H9 (cell line): ENCODE data around the gene CCS. TPM values are rescaled to one million over a fixed set of nuclear protein-coding genes. Genes with fewer than 3 reads are reported as not detected.

Source experiments
- DNase-seq: peaks from one replicate; pipeline ENCODE4 v3.0.0-alpha.2; 2017
- H2AFZ ChIP-seq: one replicate; pipeline ENCODE4 v1.6.1; 2013; ENCODE audit warnings: mild to moderate bottlenecking, low read length, control low read depth, moderate library complexity
- H2AK5ac ChIP-seq: 2 replicates; pipeline ENCODE4 v1.6.1; 2013; ENCODE audit warnings: low read length, control low read depth, mixed read lengths; ENCODE audit not compliant: insufficient read length
- H2BK120ac ChIP-seq: one replicate; pipeline ENCODE4 v1.6.1; 2013; ENCODE audit warnings: low read depth, mild to moderate bottlenecking, low read length, control low read depth, inconsistent platforms; ENCODE audit not compliant: poor library complexity, severe bottlenecking
- H2BK12ac ChIP-seq: 2 replicates; pipeline ENCODE4 v1.6.1; 2013; ENCODE audit warnings: low read length, control low read depth, mixed read lengths, low read depth; ENCODE audit not compliant: insufficient read length
- H2BK15ac ChIP-seq: 2 replicates; pipeline ENCODE4 v1.6.1; 2013; ENCODE audit warnings: low read depth, low read length, control low read depth
- H2BK20ac ChIP-seq: one replicate; pipeline ENCODE4 v1.6.1; 2013; ENCODE audit warnings: low read depth, mild to moderate bottlenecking, low read length, control low read depth, inconsistent platforms; ENCODE audit not compliant: poor library complexity, severe bottlenecking
- H2BK5ac ChIP-seq: 2 replicates; pipeline ENCODE4 v1.6.1; 2013; ENCODE audit warnings: low read length, control low read depth, mixed read lengths; ENCODE audit not compliant: insufficient read length
- H3K14ac ChIP-seq: 2 replicates; pipeline ENCODE4 v1.6.1; 2013; ENCODE audit warnings: low read length, control low read depth; ENCODE audit not compliant: insufficient read depth
- H3K18ac ChIP-seq: 2 replicates; pipeline ENCODE4 v1.6.1; 2013; ENCODE audit warnings: low read depth, mild to moderate bottlenecking, mixed read lengths, low read length, control low read depth; ENCODE audit not compliant: insufficient read length
- H3K23ac ChIP-seq: 2 replicates; pipeline ENCODE4 v1.6.1; 2013; ENCODE audit warnings: low read length, control low read depth, mixed read lengths, low read depth; ENCODE audit not compliant: insufficient read length
- H3K23me2 ChIP-seq: 2 replicates; pipeline ENCODE4 v1.6.1; 2013; ENCODE audit warnings: low read depth, mild to moderate bottlenecking, mixed read lengths, low read length, control low read depth; ENCODE audit not compliant: insufficient read length, poor library complexity, severe bottlenecking
- H3K27ac ChIP-seq: 2 replicates; pipeline ENCODE4 v1.5.1; 2013; ENCODE audit warnings: low read length, control low read depth, mixed read lengths, low read depth; ENCODE audit not compliant: insufficient read length
- H3K27me3 ChIP-seq: 2 replicates; pipeline ENCODE4 v1.6.1; 2013; ENCODE audit warnings: low read length, control low read depth, inconsistent platforms; ENCODE audit not compliant: insufficient read depth
- H3K4ac ChIP-seq: 2 replicates; pipeline ENCODE4 v1.6.1; 2013; ENCODE audit warnings: low read depth, mild to moderate bottlenecking, control low read depth, inconsistent platforms, low read length, moderate library complexity
- H3K4me1 ChIP-seq: 2 replicates; pipeline ENCODE4 v1.6.1; 2013; ENCODE audit warnings: low read length, control low read depth, inconsistent platforms; ENCODE audit not compliant: insufficient read depth
- H3K4me2 ChIP-seq: 2 replicates; pipeline ENCODE4 v1.6.1; 2013; ENCODE audit warnings: low read length, control low read depth, mixed read lengths; ENCODE audit not compliant: insufficient read length, insufficient read depth
- H3K56ac ChIP-seq: 2 replicates; pipeline ENCODE4 v1.6.1; 2013; ENCODE audit warnings: low read depth, mild to moderate bottlenecking, mixed read lengths, low read length, control low read depth; ENCODE audit not compliant: insufficient read length
- H3K79me1 ChIP-seq: 2 replicates; pipeline ENCODE4 v1.6.1; 2013; ENCODE audit warnings: low read depth, mild to moderate bottlenecking, moderate library complexity, low read length, control low read depth, inconsistent platforms; ENCODE audit not compliant: insufficient read depth, poor library complexity, severe bottlenecking
- H3K79me2 ChIP-seq: 2 replicates; pipeline ENCODE4 v1.6.1; 2013; ENCODE audit warnings: low read length, control low read depth, inconsistent platforms; ENCODE audit not compliant: insufficient read depth
- H3K9ac ChIP-seq: 2 replicates; pipeline ENCODE4 v1.6.1; 2013; ENCODE audit warnings: low read length, control low read depth, mixed read lengths; ENCODE audit not compliant: insufficient read length; ENCODE audit errors: extremely low read depth
- H3K9me3 ChIP-seq: one replicate; pipeline ENCODE4 v1.6.1; 2013; ENCODE audit warnings: low read depth, low read length, inconsistent platforms; ENCODE audit not compliant: control insufficient read depth
- H3T11ph ChIP-seq: one replicate; pipeline ENCODE4 v1.6.1; 2013; ENCODE audit warnings: mild to moderate bottlenecking, low read length, control low read depth, inconsistent platforms
- H4K20me1 ChIP-seq: one replicate; pipeline ENCODE4 v1.6.1; 2013; ENCODE audit not compliant: control insufficient read depth, insufficient read length, insufficient read depth
- H4K5ac ChIP-seq: 2 replicates; pipeline ENCODE4 v1.6.1; 2013; ENCODE audit warnings: low read depth, mild to moderate bottlenecking, mixed read lengths, low read length, control low read depth; ENCODE audit not compliant: insufficient read length
- H4K8ac ChIP-seq: replicated peaks from 2 replicates; pipeline ENCODE4 v1.6.1; 2013; ENCODE audit warnings: low read length, control low read depth, mixed read lengths, low read depth; ENCODE audit not compliant: insufficient read length
- H4K91ac ChIP-seq: 2 replicates; pipeline ENCODE4 v1.6.1; 2013; ENCODE audit warnings: low read depth, mild to moderate bottlenecking, moderate library complexity, mixed read lengths, low read length, control low read depth; ENCODE audit not compliant: insufficient read length
- H3K27ac Mint-ChIP-seq, 3 experiments: 2 replicates in 2 of 3; 3 replicates in 1 of 3; pipeline ENCODE4 v1.8.0; 2020 to 2021; ENCODE audit warnings: mixed read lengths in 3 of 3, mild to moderate bottlenecking in 1 of 3, moderate library complexity in 1 of 3
- H3K27me3 Mint-ChIP-seq: 2 replicates; pipeline ENCODE4 v1.8.0; 2021; ENCODE audit warnings: low read depth, mild to moderate bottlenecking, moderate library complexity, mixed read lengths
- H3K36me3 Mint-ChIP-seq, 3 experiments: 2 replicates in 2 of 3; 3 replicates in 1 of 3; pipeline ENCODE4 v1.8.0; 2020 to 2021; ENCODE audit warnings: low read depth in 3 of 3, mixed read lengths in 3 of 3; ENCODE audit not compliant: insufficient read depth in 1 of 3
- H3K4me1 Mint-ChIP-seq, 2 experiments: 2 replicates each; pipeline ENCODE4 v1.8.0; 2020; ENCODE audit warnings: mixed read lengths in 2 of 2
- H3K4me3 Mint-ChIP-seq, 2 experiments: 2 replicates in 1 of 2; 3 replicates in 1 of 2; pipeline ENCODE4 v1.8.0; 2020 to 2021; ENCODE audit warnings: mild to moderate bottlenecking in 2 of 2, mixed read lengths in 2 of 2, moderate library complexity in 1 of 2
- H3K9me3 Mint-ChIP-seq, 2 experiments: 2 replicates in 1 of 2; 3 replicates in 1 of 2; pipeline ENCODE4 v1.8.0; 2020; ENCODE audit warnings: mild to moderate bottlenecking in 2 of 2, mixed read lengths in 2 of 2, moderate library complexity in 1 of 2
- WGBS: extraction: QIAGEN DNeasy Blood & Tissue Kit; methylation state at CpG from one replicate; pipeline ENCODE4 v1.1.7; 2013; ENCODE audit warnings: missing lambda C conversion rate, low lambda C conversion rate, mixed read lengths; ENCODE audit not compliant: insufficient read length; ENCODE audit errors: extremely low coverage; 5-methylcytosine and 5-hydroxymethylcytosine counted together
- total RNA-seq: library from RNA; stranded (reverse); gene quantifications from 2 replicates; pipeline ENCODE4 v1.2.1, GENCODE V29; 2021
- TF ChIP-seq, protein P1 (sequence below): fragments of 200-600 bp; sonication (generic); conservative IDR thresholded peaks from 3 replicates; pipeline ENCODE4 v1.8.0; 2021; ENCODE audit warnings: antibody characterized with exemption, mild to moderate bottlenecking

CCS gene
- total RNA-seq, 1 experiment from 2014 or later = 61.1 TPM

DNA sequence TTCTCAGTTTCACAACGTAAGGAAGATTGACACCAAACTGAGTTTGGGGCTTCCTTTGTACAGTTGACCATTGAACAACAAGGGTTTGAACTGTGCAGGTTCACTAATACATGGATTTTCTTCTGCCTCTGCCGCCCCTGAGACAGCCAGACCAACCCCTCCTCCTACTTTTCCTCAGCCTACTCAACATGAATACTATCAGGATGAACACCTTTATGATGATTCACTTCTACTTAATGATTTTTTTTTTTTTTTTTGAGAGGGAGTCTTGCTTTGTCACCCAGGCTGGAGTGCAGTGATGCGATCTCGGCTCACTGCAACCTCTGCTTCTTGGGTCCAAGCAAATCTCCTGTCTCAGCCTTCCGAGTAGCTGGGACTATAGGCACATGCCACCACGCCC is 60.1 kb downstream of the CCS start:
- Histone ChIP-seq H3K79me2 (no peaks in the 10 kb centered on the region; the same call in 1 of the 2 replicates), H4K91ac (no peak overlapping the region), H3K27ac (no peak overlapping the region), H3K23ac (no peak overlapping the region), H2BK120ac (no peak overlapping the region), H2AK5ac (no peak overlapping the region), H3K4ac (no peak overlapping the region), H4K20me1 (no peaks in the 10 kb centered on the region), H3K4me1 (no peaks in the 10 kb centered on the region), H3K18ac (no peak overlapping the region), H2AFZ (no peak overlapping the region), H3K9me3 (no peaks in the 10 kb centered on the region), H2BK12ac (no peak overlapping the region), H2BK15ac (no peak overlapping the region), H3K79me1 (peaks cover 22% of the 10 kb centered on the region), H3K14ac (no peak overlapping the region), H2BK20ac (no peak overlapping the region), H3K4me2 (no peak overlapping the region), H3K56ac (no peak overlapping the region), H3K23me2 (no peaks in the 10 kb centered on the region), H2BK5ac (no peak overlapping the region), H3T11ph (no peak overlapping the region), H4K8ac (no peak overlapping the region), H3K27me3 (no peaks in the 10 kb centered on the region), H3K9ac (no peak overlapping the region), H4K5ac (no peak overlapping the region)
- DNase-seq = no peak
- H3K36me3 Mint-ChIP-seq = peaks cover 43 to 75% (median 71%) of the 10 kb centered on the region in 3 experiments
- no peaks in the 10 kb centered on the region; the same call in 1 of the 2 replicates for H3K27me3 Mint-ChIP-seq
- no peaks in the 10 kb centered on the region for H3K9me3 Mint-ChIP-seq
- H3K27ac Mint-ChIP-seq = peak overlapping the region in 1 of 3 experiments; percentile 65; a peak in 2 of 7 replicates
- WGBS = no CpG with 5 or more reads among the region's 6 CpGs
- TF ChIP-seq, protein P1, sequence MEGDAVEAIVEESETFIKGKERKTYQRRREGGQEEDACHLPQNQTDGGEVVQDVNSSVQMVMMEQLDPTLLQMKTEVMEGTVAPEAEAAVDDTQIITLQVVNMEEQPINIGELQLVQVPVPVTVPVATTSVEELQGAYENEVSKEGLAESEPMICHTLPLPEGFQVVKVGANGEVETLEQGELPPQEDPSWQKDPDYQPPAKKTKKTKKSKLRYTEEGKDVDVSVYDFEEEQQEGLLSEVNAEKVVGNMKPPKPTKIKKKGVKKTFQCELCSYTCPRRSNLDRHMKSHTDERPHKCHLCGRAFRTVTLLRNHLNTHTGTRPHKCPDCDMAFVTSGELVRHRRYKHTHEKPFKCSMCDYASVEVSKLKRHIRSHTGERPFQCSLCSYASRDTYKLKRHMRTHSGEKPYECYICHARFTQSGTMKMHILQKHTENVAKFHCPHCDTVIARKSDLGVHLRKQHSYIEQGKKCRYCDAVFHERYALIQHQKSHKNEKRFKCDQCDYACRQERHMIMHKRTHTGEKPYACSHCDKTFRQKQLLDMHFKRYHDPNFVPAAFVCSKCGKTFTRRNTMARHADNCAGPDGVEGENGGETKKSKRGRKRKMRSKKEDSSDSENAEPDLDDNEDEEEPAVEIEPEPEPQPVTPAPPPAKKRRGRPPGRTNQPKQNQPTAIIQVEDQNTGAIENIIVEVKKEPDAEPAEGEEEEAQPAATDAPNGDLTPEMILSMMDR = no peak
- H3K4me3 Mint-ChIP-seq = no peak overlapping the region
- no peaks in the 10 kb centered on the region for H3K4me1 Mint-ChIP-seq

Other genes starting within 250 kb of the CCS start
- 50.1 and 50.5 TPM in 2 replicates for gene BRMS1, start 248.1 kb upstream of the CCS start, total RNA-seq
- 24.3 and 26.3 TPM in 2 replicates for gene B4GAT1, start 245.6 kb upstream of the CCS start, total RNA-seq
- 29.7 and 29.8 TPM in 2 replicates for gene SLC29A2, start 221.4 kb upstream of the CCS start, total RNA-seq
- 1.6 and 1.8 TPM in 2 replicates for gene NPAS4, start 172.2 kb upstream of the CCS start, total RNA-seq
- 105 and 106 TPM in 2 replicates for gene MRPL11, start 154.3 kb upstream of the CCS start, total RNA-seq
- gene PELI3, start 126.3 kb upstream of the CCS start, total RNA-seq = 9.3 and 10.3 TPM in 2 replicates
- 83.1 and 85.3 TPM in 2 replicates for gene DPP3, start 112.8 kb upstream of the CCS start, total RNA-seq
- gene BBS1, start 82.5 kb upstream of the CCS start, total RNA-seq = 27.2 and 29.5 TPM in 2 replicates
- gene ZDHHC24, start 47.1 kb upstream of the CCS start, total RNA-seq = 8.1 and 8.9 TPM in 2 replicates
- gene ACTN3, start 46.3 kb upstream of the CCS start, total RNA-seq = 45.7 TPM in 2 replicates
- 0.48 and 0.98 TPM in 2 replicates for gene CTSF, start 24.6 kb upstream of the CCS start, total RNA-seq
- 0.88 and 1.1 TPM in 2 replicates for gene CCDC87, start 122 bp upstream of the CCS start, total RNA-seq
- gene RBM14, start 23.4 kb downstream of the CCS start, total RNA-seq = 164 and 171 TPM in 2 replicates
- gene RBM4, start 45.5 kb downstream of the CCS start, total RNA-seq = 264 and 272 TPM in 2 replicates
- gene RBM4B, start 84.7 kb downstream of the CCS start, total RNA-seq = 34.0 and 36.9 TPM in 2 replicates
- 80.4 and 84.8 TPM in 2 replicates for gene SPTBN2, start 136.0 kb downstream of the CCS start, total RNA-seq